GM19328 (cell line): Measurements from ENCODE around the gene SIPA1L2.

Experiments used
- ATAC-seq: cut with Tn5 transposase; IDR thresholded peaks from one replicate; pipeline ENCODE4 v1.9.1; 2021; ENCODE audit warnings: mild to moderate bottlenecking, moderate library complexity; ENCODE audit not compliant: unreplicated experiment

SIPA1L2 gene

GRCh38 chr1:232630047-232630893, at the start of gene SIPA1L2:
Gene SIPA1L2, minus strand, starts transcription at chr1:232630133. Its CDS starts 114,794 bp downstream, at chr1:232515339.
- ATAC-seq = peak; percentile 99

- ATAC-seq = no peak
Measured at GRCh38 chr1:232678185-232678886, 48.4 kb upstream of the SIPA1L2 start.

- no peak for ATAC-seq
Measured at GRCh38 chr1:232676307-232676706, 46.4 kb upstream of the SIPA1L2 start.

GRCh38 chr1:232675898-232676297, 46.0 kb upstream of the SIPA1L2 start:
- no peak for ATAC-seq

- ATAC-seq = no peak
Measured at GRCh38 chr1:232675260-232675659, 45.3 kb upstream of the SIPA1L2 start.

GRCh38 chr1:232673256-232673655, 43.3 kb upstream of the SIPA1L2 start:
- ATAC-seq = no peak

GRCh38 chr1:232669981-232670747, 40.2 kb upstream of the SIPA1L2 start:
- ATAC-seq = no peak

GRCh38 chr1:232667778-232668165, 37.8 kb upstream of the SIPA1L2 start:
- no peak for ATAC-seq

- no peak for ATAC-seq
Measured at GRCh38 chr1:232667094-232667777, 37.3 kb upstream of the SIPA1L2 start.

- ATAC-seq = no peak
Measured at GRCh38 chr1:232664844-232665777, 35.2 kb upstream of the SIPA1L2 start.

- no peak for ATAC-seq
Measured at GRCh38 chr1:232662910-232663309, 33.0 kb upstream of the SIPA1L2 start.

- no peak for ATAC-seq
Measured at GRCh38 chr1:232658386-232658785, 28.5 kb upstream of the SIPA1L2 start.

GRCh38 chr1:232657426-232658005, 27.6 kb upstream of the SIPA1L2 start:
- ATAC-seq = no peak

GRCh38 chr1:232655746-232656085, 25.8 kb upstream of the SIPA1L2 start:
- no peak for ATAC-seq

GRCh38 chr1:232655028-232655745, 25.3 kb upstream of the SIPA1L2 start:
- ATAC-seq = no peak

- ATAC-seq = no peak
Measured at GRCh38 chr1:232653789-232654188, 23.9 kb upstream of the SIPA1L2 start.

- no peak for ATAC-seq
Measured at GRCh38 chr1:232650845-232651244, 20.9 kb upstream of the SIPA1L2 start.

GRCh38 chr1:232650418-232650817, 20.5 kb upstream of the SIPA1L2 start:
- no peak for ATAC-seq

- ATAC-seq = no peak
Measured at GRCh38 chr1:232648316-232648715, 18.4 kb upstream of the SIPA1L2 start.
